ENCODE measurements around the gene ARHGEF33. TPM values are rescaled to one million over a fixed set of nuclear protein-coding genes. Genes with fewer than 3 reads are reported as not detected.

Gene ARHGEF33
- total and polyA plus RNA-seq, 2 of the 8 experiments (the other 6 are each of a cell fraction or from before 2014, with no cell fraction given) = 0.09 to 0.95 TPM

DNA sequence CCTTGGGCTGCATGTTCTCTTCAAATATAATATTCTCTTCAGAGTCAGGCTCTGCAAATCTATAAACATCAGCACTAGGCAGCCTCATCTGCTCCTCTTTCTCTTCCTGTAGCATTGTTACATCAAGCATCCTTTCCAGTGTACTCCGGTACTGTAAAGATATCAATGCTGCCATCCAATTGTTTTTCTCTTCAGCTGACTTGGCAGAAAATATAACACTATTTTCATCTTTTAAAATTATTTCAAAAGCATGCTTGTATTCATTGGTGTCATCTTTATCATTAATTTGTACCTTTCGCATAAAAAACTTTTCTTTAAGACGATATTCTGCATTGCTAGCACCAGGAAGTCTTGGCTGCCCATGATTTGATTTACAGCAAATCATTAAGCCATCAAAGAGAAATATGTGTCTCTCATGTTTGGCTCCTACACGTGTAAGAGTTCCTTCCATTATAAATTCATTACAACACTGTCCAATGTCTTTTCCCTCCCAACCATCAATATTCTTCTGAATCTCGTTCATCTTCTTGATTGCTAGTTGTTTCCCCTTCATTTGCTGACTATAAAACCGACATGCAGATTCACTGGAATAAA lies 133.1 kb downstream of the ARHGEF33 start:
- H3K14ac ChIP-seq (ENCODE audit: insufficient read length) = no peak overlapping the region
- H3K4me3 ChIP-seq (ENCODE audit: extremely low read depth in 1 of 4, insufficient read depth in 2 of 4, low read depth in 3 of 4, low read length in 4 of 4) = no peak overlapping the region
- no peaks in the 10 kb centered on the region for H4K20me1 ChIP-seq (replicated peaks in 1 of 2; ENCODE audit: control insufficient read depth in 1 of 2, insufficient read depth in 2 of 2, low read length in 2 of 2)
- no peak overlapping the region for H3K4ac ChIP-seq (replicated peaks; ENCODE audit: insufficient read length, low read depth, low read length)
- no peak overlapping the region for H2BK12ac ChIP-seq (ENCODE audit: low read depth, low read length)
- H2BK5ac ChIP-seq (ENCODE audit: low read depth, low read length) = no peak overlapping the region
- H3K79me1 ChIP-seq (ENCODE audit: low read depth, low read length) = no peaks in the 10 kb centered on the region
- no peak overlapping the region for H3K18ac ChIP-seq (ENCODE audit: extremely low read depth, low read length)
- H4K8ac ChIP-seq (ENCODE audit: extremely low read depth, insufficient read depth, low read length) = no peak overlapping the region; the same call in 1 of the 2 replicates
- no peaks in the 10 kb centered on the region for H3K23me2 ChIP-seq (ENCODE audit: low read depth, low read length)
- H3K4me2 ChIP-seq (ENCODE audit: insufficient read depth in 1 of 2, low read depth in 2 of 2, low read length in 2 of 2) = no peak overlapping the region
- H3K36me3 ChIP-seq (ENCODE audit: control insufficient read depth in 2 of 4, insufficient read depth in 4 of 4, low read length in 3 of 4) = no peaks in the 10 kb centered on the region; a peak in 2 of 8 replicates
- H3K9me3 ChIP-seq (ENCODE audit: insufficient read depth in 2 of 2, low read depth in 1 of 2, low read length in 1 of 2) = no peaks in the 10 kb centered on the region
- FAIRE-seq = no peak
- no peak overlapping the region for H2BK120ac ChIP-seq (replicated peaks; ENCODE audit: low read depth, low read length)
- H3K4me1 ChIP-seq (replicated peaks in 1 of 4; ENCODE audit: control insufficient read depth in 3 of 4, insufficient read depth in 4 of 4, low read length in 3 of 4) = peaks cover 0 to 4% (median under 1%) of the 10 kb centered on the region in 4 experiments; a peak in 2 of 7 replicates
- H2BK20ac ChIP-seq (ENCODE audit: low read length) = no peak overlapping the region
- H2AK5ac ChIP-seq (ENCODE audit: low read depth, low read length) = no peak overlapping the region
- H3K56ac ChIP-seq (replicated peaks; ENCODE audit: insufficient read length, low read depth, low read length) = no peak overlapping the region
- ChIA-PET POLR2A (ENCODE audit: partially characterized antibody) (no interaction called here), CTCF (ENCODE audit: partially characterized antibody) (no interaction called here)
- no peak overlapping the region for H2BK15ac ChIP-seq (ENCODE audit: low read length)
- no peak overlapping the region for H3K9ac ChIP-seq (replicated peaks in 1 of 4; ENCODE audit: extremely low read depth in 1 of 4, low read depth in 3 of 4, low read length in 3 of 4)
- 87% methylated on average over 6 of the region's 6 CpGs; no CpG with 5 or more reads in 1 of the 2 experiments for WGBS, 2 experiments (ENCODE audit: extremely low coverage in 1 of 2, insufficient coverage in 1 of 2, insufficient read length in 1 of 2, insufficient replicate concordance in 2 of 2, low coverage in 1 of 2, low lambda C conversion rate in 2 of 2, missing lambda C conversion rate in 1 of 2)
- no peak overlapping the region for H3K27ac ChIP-seq (ENCODE audit: low read depth, low read length)
- H3K27me3 ChIP-seq (replicated peaks in 1 of 4; ENCODE audit: control insufficient read depth in 3 of 4, extremely low read depth in 1 of 4, insufficient read depth in 3 of 4, low read length in 3 of 4) = no peaks in the 10 kb centered on the region
- no peak overlapping the region for H4K5ac ChIP-seq (ENCODE audit: insufficient read length, low read depth, low read length)
- DNase-seq (ENCODE audit: low read depth in 1 of 2, low spot score in 2 of 2) = no peak
- H4K91ac ChIP-seq (replicated peaks; ENCODE audit: insufficient read length, low read length) = no peak overlapping the region
- TF ChIP-seq SIX5 (IDR thresholded peaks at IDR 0.05; ENCODE audit: low read depth, low read length) = no peak
- TF ChIP-seq ATF3 (IDR thresholded peaks at IDR 0.05; ENCODE audit: insufficient read depth, low read depth, low read length) = no peak
- TF ChIP-seq JUN (IDR thresholded peaks at IDR 0.05; ENCODE audit: low read depth, low read length) = no peak
- H2AFZ ChIP-seq (ENCODE audit: low read length) = no peak overlapping the region
- H3K79me2 ChIP-seq (ENCODE audit: control insufficient read depth in 1 of 2, insufficient read depth in 2 of 2, low read length in 2 of 2) = no peaks in the 10 kb centered on the region
- no peak overlapping the region for H3K23ac ChIP-seq (ENCODE audit: insufficient read length)
